Central memory CD8-positive, alpha-beta T cell (primary cell): Measurements from ENCODE around the gene PPARG.

ENCODE experiments used
- ATAC-seq: fragments of 150-1000 bp; cut with Tn5 transposase; replicated peaks from 2 replicates; pipeline ENCODE4 v1.10.0; 2022; ENCODE audit warnings: mild to moderate bottlenecking, moderate FRiP score, moderate number of reproducible peaks; ENCODE audit not compliant: poor library complexity, severe bottlenecking; ENCODE audit errors: extremely low read depth
- DNase-seq, 2 donors: peaks; one replicate each; pipeline ENCODE4 v3.0.0; 2021; ENCODE audit warnings: low spot score in 2 of 2
- H3K27ac Mint-ChIP-seq: one replicate; pipeline ENCODE4 v1.8.0; 2022; ENCODE audit warnings: low read depth, mild to moderate bottlenecking, moderate library complexity, mixed read lengths
- H3K27me3 Mint-ChIP-seq: one replicate; pipeline ENCODE4 v1.8.0; 2022; ENCODE audit warnings: mixed read lengths
- H3K36me3 Mint-ChIP-seq: one replicate; pipeline ENCODE4 v1.8.0; 2022; ENCODE audit warnings: mild to moderate bottlenecking, moderate library complexity, mixed read lengths; ENCODE audit not compliant: insufficient read depth
- H3K4me1 Mint-ChIP-seq: one replicate; pipeline ENCODE4 v1.8.0; 2022; ENCODE audit warnings: mixed read lengths
- H3K4me3 Mint-ChIP-seq: one replicate; pipeline ENCODE4 v1.8.0; 2022; ENCODE audit warnings: mild to moderate bottlenecking, moderate library complexity, mixed read lengths
- H3K9me3 Mint-ChIP-seq: one replicate; pipeline ENCODE4 v1.8.0; 2022; ENCODE audit warnings: mixed read lengths

Gene PPARG

DNA sequence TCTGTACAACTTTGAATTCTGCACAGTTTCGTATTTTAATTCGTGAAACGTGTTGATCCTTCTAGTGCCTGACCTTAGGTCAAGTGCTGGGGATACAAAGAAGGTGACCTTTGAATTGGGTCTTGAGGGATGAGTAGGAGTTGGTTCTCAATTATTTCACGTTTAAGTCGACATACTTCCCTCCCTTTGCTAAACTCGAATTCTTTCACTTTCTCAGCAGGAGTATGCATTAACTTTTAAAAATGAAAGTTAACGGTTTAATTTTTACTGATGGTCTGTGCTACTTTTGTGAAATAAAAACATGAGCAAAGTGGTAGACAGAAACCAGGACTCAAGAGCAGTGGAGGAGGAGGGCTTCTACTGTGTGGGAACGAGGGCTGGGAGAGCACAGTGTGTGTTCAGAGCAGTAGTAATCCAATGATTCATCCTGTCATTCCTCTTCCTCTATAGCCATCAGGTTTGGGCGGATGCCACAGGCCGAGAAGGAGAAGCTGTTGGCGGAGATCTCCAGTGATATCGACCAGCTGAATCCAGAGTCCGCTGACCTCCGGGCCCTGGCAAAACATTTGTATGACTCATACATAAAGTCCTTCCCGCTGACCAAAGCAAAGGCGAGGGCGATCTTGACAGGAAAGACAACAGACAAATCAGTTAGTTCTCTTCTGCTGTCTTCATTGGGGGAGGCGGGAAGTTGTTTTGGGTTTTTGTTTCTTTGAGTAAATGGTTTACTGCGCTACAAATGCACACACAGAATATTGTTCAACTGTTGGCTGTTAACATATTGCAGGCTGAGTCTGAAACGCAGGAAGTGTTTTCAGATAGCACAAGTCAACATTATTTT, 116.8 kb downstream of the PPARG start:
- Mint-ChIP-seq H3K27me3 (no peaks in the 10 kb centered on the region), H3K9me3 (no peaks in the 10 kb centered on the region), H3K4me1 (no peaks in the 10 kb centered on the region), H3K4me3 (no peak overlapping the region), H3K36me3 (no peaks in the 10 kb centered on the region), H3K27ac (no peak overlapping the region)
- DNase-seq (no peak), ATAC-seq (no peak)

DNA sequence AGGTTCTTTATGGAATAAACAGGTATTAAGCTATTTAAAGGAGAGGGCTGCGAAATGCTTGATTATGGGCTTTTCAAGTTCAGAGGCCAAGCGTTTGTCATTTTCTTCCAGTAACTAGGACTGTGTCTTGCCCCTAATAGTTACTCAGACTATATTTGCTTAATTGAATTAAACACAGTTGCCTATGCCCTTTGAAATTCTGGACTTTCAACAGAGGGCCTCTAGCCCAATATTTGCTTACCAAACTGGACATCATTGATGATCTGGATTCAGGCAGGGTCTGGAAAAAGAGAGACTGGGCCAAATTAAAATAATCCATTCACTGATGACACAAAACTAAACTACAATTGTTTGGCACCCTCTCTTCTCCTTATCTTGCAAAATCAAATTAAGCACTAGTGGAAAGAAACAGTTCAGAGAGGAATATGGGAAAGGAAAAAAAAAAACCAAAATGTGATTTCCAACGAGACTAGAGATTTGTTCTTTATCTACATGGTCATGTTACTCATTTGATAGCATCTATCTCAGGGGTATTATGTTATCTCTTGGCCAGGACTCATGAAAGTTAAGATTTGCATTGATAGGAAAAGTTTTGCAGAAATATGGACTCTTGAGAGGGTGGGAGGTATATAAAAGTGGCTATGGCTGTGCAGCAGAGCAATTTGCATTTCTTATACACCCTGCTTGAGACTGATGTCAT, 120.3 kb downstream of the PPARG start:
- ATAC-seq: no peak
- no peaks in the 10 kb centered on the region for H3K9me3 Mint-ChIP-seq
- H3K4me3 Mint-ChIP-seq: no peak overlapping the region
- no peak overlapping the region for H3K27ac Mint-ChIP-seq
- no peaks in the 10 kb centered on the region for H3K36me3 Mint-ChIP-seq
- H3K4me1 Mint-ChIP-seq: no peaks in the 10 kb centered on the region
- no peak for DNase-seq
- H3K27me3 Mint-ChIP-seq: no peaks in the 10 kb centered on the region

- ATAC-seq: no peak
- Mint-ChIP-seq H3K9me3 (no peaks in the 10 kb centered on the region), H3K4me1 (no peaks in the 10 kb centered on the region), H3K27ac (no peak overlapping the region), H3K27me3 (no peaks in the 10 kb centered on the region), H3K36me3 (no peaks in the 10 kb centered on the region), H3K4me3 (no peak overlapping the region)
- DNase-seq: no peak
Measured at GRCh38 chr3:12409684-12410596, 121.1 kb downstream of the PPARG start.

DNA sequence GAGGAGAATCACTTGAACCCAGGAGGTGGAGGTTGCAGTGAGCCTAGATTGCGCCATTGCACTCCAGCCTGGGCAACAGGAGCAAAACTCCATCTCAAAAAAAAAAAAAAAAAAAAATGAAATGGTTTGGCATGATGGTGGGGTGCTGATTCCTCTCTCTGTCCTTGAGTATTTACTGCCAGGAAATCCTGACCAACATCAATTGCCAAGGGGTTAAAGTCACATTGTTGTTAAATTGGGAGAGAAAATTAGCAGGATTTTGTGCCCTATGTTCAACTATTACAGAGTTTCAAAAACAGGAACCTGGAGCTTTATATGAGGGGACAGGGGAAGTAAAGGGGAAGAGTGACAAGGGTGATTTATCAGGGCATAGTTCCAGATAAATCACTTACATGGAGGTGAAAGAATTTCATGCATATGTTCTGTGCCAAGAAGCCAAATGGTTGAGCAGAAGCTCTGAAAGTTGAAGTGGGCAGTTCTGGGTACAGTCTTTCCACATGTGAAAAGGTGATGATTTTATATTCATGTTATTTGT, 124.9 kb downstream of the PPARG start:
- ATAC-seq: no peak
- Mint-ChIP-seq H3K36me3 (no peaks in the 10 kb centered on the region), H3K4me3 (no peak overlapping the region), H3K4me1 (no peaks in the 10 kb centered on the region), H3K27me3 (no peaks in the 10 kb centered on the region), H3K9me3 (no peaks in the 10 kb centered on the region), H3K27ac (no peak overlapping the region)
- no peak for DNase-seq

DNA sequence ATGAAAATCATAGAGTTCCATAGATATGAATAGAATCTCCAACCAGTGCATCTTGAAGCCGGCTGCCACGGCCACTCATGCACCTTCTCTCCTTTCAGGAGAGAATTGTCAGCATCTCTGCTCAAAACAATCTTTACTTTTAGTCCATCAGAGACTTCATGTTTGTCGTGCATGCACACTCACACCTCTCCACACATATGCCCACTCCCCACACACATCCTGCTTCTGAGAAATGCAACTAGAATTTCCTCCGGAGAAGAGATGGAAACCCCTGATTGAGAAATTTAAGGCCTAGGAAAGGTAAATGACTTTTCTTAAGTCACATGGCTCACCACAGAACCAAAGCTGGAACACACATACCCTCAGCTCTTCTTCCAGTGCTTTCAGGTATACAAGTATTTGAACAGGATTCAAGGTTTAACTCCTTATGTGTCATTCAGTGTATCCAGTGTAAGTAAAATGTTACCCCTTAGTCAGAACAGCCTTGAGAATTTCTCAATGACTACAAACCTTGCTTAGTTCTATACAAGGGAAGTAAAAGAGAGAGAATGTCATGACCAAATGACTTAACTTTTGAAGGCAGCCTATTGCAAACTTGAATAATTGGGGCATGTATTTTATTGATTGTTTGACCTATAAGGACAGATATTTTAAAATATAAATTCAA, 126.3 kb downstream of the PPARG start:
- Mint-ChIP-seq H3K27ac (no peak overlapping the region), H3K27me3 (no peaks in the 10 kb centered on the region), H3K4me1 (no peaks in the 10 kb centered on the region), H3K9me3 (no peaks in the 10 kb centered on the region), H3K4me3 (no peak overlapping the region), H3K36me3 (no peaks in the 10 kb centered on the region)
- no peak for DNase-seq
- no peak for ATAC-seq

- H3K27me3 Mint-ChIP-seq: peaks cover 7% of the 10 kb centered on the region
- no peak overlapping the region for H3K4me3 Mint-ChIP-seq
- no peak overlapping the region for H3K27ac Mint-ChIP-seq
- H3K9me3 Mint-ChIP-seq: no peaks in the 10 kb centered on the region
- ATAC-seq: no peak
- no peaks in the 10 kb centered on the region for H3K36me3 Mint-ChIP-seq
- H3K4me1 Mint-ChIP-seq: no peaks in the 10 kb centered on the region
- no peak for DNase-seq
Measured at GRCh38 chr3:12416731-12417130, 127.9 kb downstream of the PPARG start.

DNA sequence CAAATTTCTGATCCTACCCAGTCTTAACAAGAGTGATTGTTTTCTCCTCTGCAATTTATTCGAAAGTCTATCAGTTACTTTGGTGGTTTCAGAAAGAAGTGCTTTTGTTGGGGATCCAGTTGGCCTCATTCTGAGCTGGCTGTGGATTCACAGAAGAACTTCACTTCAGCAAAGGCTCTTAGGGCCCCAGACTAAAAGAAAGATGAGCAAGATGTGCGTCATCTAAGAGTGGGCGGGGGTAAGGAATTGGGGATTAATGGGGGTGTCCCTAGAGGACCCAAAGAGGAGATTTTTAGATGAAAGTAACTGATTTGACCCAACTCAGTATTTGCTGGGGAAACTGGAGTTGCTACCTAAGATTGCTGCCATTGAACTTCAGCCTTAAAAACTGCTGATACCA, 131.5 kb downstream of the PPARG start:
- DNase-seq: no peak
- no peak for ATAC-seq
- no peaks in the 10 kb centered on the region for H3K36me3 Mint-ChIP-seq
- H3K9me3 Mint-ChIP-seq: no peaks in the 10 kb centered on the region
- no peak overlapping the region for H3K4me3 Mint-ChIP-seq
- peaks cover 23% of the 10 kb centered on the region for H3K27me3 Mint-ChIP-seq
- H3K4me1 Mint-ChIP-seq: no peaks in the 10 kb centered on the region
- H3K27ac Mint-ChIP-seq: no peak overlapping the region

GRCh38 chr3:12421132-12421531, 132.3 kb downstream of the PPARG start:
- Mint-ChIP-seq H3K9me3 (no peaks in the 10 kb centered on the region), H3K27ac (no peak overlapping the region), H3K4me3 (no peak overlapping the region), H3K36me3 (no peaks in the 10 kb centered on the region), H3K27me3 (peaks cover 31% of the 10 kb centered on the region), H3K4me1 (no peaks in the 10 kb centered on the region)
- no peak for DNase-seq
- no peak for ATAC-seq

DNA sequence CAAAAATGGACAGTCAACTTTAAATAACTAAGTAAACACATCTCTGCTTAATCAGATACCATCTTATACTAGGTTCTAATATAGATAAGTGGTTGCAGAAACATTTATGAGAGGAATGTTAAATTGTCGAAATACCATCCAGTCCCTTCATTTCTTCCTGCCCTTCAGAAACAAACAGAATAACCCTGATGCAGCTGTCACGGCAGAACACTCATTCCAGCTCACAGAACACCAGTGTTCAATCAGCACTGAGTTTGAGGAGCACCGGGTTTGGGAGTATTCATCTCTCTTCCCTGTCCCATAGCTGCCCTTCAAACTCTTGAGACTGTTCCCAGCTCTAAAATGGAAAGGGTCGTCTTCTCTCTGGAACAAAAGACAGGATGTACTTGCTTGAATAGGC, 134.3 kb downstream of the PPARG start:
- H3K9me3 Mint-ChIP-seq: no peaks in the 10 kb centered on the region
- H3K4me1 Mint-ChIP-seq: no peaks in the 10 kb centered on the region
- H3K4me3 Mint-ChIP-seq: no peak overlapping the region
- H3K36me3 Mint-ChIP-seq: no peaks in the 10 kb centered on the region
- H3K27me3 Mint-ChIP-seq: peaks cover 33% of the 10 kb centered on the region
- ATAC-seq: no peak
- no peak for DNase-seq
- H3K27ac Mint-ChIP-seq: no peak overlapping the region

DNA sequence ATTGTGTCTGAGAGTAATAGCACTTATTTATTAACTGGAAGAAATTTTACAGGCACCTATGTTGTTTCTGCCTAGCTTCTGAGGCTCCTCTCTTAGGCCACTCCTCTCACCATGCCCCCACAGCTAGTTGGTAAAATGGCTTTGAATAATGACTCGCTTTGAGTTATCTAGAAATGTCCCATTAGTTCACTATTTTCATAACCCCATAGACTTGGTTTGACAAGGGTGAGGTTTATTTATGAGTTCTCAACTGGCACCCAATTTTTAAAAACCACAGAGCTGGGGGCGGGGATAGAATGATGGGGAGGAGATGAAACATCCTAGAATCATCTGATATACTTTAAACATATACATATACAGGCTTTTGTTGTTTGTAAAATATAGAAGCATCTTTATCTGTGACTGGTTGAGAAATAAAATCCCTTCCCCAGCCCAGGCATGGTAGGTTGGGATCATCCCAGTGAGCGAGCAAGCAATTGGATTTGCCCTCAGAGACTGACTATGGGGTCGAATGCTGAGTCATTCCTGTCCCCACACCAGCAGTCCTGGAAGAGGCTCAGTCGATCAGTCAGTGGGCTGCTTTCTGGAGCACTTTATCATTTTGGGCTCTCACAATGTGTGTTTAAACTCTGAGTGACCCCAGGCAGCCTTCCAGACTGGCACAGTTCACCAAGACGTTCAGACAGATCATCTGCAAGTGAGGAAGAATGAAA, 135.2 kb downstream of the PPARG start:
- Mint-ChIP-seq H3K27ac (no peak overlapping the region), H3K9me3 (no peaks in the 10 kb centered on the region), H3K36me3 (no peaks in the 10 kb centered on the region), H3K4me3 (no peak overlapping the region), H3K4me1 (no peaks in the 10 kb centered on the region), H3K27me3 (peaks cover 33% of the 10 kb centered on the region)
- DNase-seq (no peak), ATAC-seq (no peak)

DNA sequence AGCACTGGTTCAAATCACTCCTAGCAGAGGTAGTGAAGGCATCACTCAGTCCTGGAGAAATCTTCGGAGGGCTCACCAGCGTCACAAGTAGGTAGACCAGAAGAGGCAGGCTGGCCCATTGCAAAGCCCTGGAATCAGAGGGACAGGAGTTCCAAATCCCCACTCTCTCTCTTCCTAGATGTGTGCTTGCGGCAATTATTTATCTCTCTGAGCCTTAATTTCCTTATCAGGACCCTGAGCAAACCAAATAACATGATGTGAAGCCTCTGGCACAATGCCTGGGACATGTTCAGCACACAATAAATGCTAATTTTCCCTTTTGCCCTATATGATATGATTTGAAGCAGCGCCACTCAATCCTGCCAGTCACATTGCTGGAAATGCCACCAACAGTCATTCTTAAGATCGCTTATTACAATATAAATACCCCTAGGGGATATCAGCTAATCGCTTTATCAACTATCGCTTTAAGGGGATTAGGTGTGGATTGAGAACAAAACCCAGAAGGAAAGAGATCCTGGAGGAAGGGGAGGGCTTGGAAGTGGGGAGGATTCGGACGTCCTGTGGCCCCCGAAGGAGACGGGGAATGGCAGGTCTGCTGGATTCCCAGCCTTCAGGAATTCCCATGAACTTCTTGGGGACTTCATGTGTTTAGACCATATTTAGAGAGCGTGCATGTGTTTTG, 135.9 kb downstream of the PPARG start:
- H3K4me1 Mint-ChIP-seq: no peaks in the 10 kb centered on the region
- H3K36me3 Mint-ChIP-seq: no peaks in the 10 kb centered on the region
- no peak overlapping the region for H3K27ac Mint-ChIP-seq
- ATAC-seq: no peak
- H3K4me3 Mint-ChIP-seq: no peak overlapping the region
- H3K27me3 Mint-ChIP-seq: peaks cover 33% of the 10 kb centered on the region
- no peaks in the 10 kb centered on the region for H3K9me3 Mint-ChIP-seq
- DNase-seq: no peak
